ENCODE measurements around the gene SMAP1. TPM values are rescaled to one million over a fixed set of nuclear protein-coding genes. Genes with fewer than 3 reads are reported as not detected.

The SMAP1 gene
- total RNA-seq, 1 donor from 2014 or later = 21.9 TPM

GRCh38 chr6:70894001-70894400, 226.3 kb downstream of the SMAP1 start:
- DNase-seq (ENCODE audit: low spot score) = no peak

- DNase-seq (ENCODE audit: low spot score) = no peak
These were observed 232.4 kb downstream of the SMAP1 start for GRCh38 chr6:70900047-70900446.

GRCh38 chr6:70901324-70901723, 233.6 kb downstream of the SMAP1 start:
- DNase-seq (ENCODE audit: low spot score) = no peak

GRCh38 chr6:70903665-70904452, 236.2 kb downstream of the SMAP1 start:
- DNase-seq (ENCODE audit: low spot score) = no peak

GRCh38 chr6:70905742-70906141, 238.1 kb downstream of the SMAP1 start:
- DNase-seq (ENCODE audit: low spot score) = no peak

Other genes with a start within 250 kb of the SMAP1 start
- gene SDHAF4, start 101.0 kb upstream of the SMAP1 start, total RNA-seq = 17.2 TPM